Measurements from ENCODE around the gene SLAMF9. TPM values are rescaled to one million over a fixed set of nuclear protein-coding genes. Genes with fewer than 3 reads are reported as not detected.

SLAMF9 gene
- total RNA-seq, 1 donor from 2014 or later: not detected

DNA sequence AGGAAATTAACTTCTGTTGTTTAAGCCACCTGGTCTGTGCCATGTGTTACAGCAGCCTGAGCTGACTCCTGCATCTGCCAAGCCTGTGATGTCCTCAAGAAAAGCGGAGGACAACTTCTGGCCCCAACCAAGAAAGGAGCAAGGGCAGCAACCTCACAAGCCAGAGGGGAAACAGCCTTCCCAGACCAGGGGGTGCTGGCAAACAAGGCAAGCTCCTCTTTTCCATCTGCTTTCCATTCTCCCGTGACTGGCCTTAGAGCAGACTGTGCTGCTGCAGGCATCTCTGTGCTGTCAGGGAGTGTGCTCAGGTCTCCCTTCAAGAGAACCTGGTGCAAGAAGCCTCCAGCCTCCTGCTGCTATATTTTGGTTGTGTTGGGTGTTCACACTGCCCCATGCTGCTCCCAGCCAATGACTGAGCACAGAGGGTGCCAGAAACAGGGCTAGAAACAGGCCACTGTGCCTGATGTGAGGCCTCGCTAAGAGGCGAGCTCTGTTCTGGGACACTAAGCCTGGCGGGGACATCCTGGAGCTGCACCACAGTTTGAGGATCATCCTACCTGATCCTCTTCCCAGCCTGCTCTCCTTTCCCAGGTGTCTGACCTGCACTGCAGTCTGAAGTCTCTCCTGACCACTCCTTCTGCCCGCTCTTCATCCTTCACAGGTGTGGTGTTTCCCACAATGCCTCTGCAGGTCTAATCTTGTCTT is 27.5 kb upstream of the SLAMF9 start:
- H3K36me3 ChIP-seq: no peaks in the 10 kb centered on the region
- H3K27me3 ChIP-seq (ENCODE audit: low read depth): peaks cover 8% of the 10 kb centered on the region
- no peaks in the 10 kb centered on the region for H3K9me3 ChIP-seq (replicated peaks)
- no peak overlapping the region for H3K27ac ChIP-seq (replicated peaks)
- intact Hi-C loops (cut with micrococcal nuclease): no loop called here
- DNase-seq: no peak
- H3K4me3 ChIP-seq: no peak overlapping the region
- TF ChIP-seq, protein P1, sequence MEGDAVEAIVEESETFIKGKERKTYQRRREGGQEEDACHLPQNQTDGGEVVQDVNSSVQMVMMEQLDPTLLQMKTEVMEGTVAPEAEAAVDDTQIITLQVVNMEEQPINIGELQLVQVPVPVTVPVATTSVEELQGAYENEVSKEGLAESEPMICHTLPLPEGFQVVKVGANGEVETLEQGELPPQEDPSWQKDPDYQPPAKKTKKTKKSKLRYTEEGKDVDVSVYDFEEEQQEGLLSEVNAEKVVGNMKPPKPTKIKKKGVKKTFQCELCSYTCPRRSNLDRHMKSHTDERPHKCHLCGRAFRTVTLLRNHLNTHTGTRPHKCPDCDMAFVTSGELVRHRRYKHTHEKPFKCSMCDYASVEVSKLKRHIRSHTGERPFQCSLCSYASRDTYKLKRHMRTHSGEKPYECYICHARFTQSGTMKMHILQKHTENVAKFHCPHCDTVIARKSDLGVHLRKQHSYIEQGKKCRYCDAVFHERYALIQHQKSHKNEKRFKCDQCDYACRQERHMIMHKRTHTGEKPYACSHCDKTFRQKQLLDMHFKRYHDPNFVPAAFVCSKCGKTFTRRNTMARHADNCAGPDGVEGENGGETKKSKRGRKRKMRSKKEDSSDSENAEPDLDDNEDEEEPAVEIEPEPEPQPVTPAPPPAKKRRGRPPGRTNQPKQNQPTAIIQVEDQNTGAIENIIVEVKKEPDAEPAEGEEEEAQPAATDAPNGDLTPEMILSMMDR (IDR thresholded peaks at IDR 0.05; ENCODE audit: borderline replicate concordance): no peak
- H3K4me1 ChIP-seq: no peaks in the 10 kb centered on the region

DNA sequence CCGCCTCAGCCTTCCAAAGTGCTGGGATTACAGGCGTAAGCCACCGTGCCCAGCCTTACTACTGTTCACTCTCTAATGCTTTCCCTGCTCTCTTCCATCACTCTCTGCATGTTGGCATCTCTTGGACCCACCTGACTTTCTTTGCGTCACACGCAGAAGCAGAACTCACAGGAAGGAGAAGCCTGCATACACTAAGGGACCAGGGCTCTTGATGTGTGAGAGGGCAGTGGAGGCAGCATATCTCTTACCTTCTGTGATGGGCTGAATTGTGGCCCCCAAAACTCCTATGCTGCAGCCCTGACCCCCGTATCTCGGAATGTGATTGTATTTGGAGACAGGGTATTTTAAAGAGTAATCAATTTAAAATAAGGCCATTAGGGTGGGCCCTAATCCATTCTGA is 26.7 kb upstream of the SLAMF9 start:
- Histone ChIP-seq H3K27ac (replicated peaks) (no peak overlapping the region), H3K9me3 (replicated peaks) (no peaks in the 10 kb centered on the region), H3K36me3 (no peaks in the 10 kb centered on the region), H3K27me3 (ENCODE audit: low read depth) (peaks cover 8% of the 10 kb centered on the region), H3K4me1 (no peaks in the 10 kb centered on the region), H3K4me3 (no peak overlapping the region)
- TF ChIP-seq, protein P1 (IDR thresholded peaks at IDR 0.05; ENCODE audit: borderline replicate concordance): no peak
- no peak for DNase-seq
- intact Hi-C loops (cut with micrococcal nuclease): no loop called here

DNA sequence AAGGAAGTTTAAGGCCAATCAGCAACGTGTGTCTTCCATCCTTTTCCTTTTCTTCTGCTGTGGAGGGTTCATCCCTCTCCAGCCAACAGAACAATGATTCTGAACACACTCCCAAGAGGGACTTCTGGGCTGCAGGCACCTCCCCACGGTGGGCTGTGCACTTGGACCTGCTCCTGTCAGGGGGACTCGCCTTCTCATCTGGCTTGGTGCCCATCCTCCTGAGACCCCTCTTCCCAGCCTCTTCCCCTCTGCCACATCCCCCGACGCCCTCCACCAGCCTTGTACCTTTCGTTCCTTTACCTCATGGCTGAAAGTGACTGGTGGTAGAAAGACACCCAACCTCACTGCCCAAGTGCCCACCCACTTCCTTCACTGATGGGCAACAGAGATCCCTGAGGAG is 26.0 kb upstream of the SLAMF9 start:
- no peaks in the 10 kb centered on the region for H3K9me3 ChIP-seq (replicated peaks)

DNA sequence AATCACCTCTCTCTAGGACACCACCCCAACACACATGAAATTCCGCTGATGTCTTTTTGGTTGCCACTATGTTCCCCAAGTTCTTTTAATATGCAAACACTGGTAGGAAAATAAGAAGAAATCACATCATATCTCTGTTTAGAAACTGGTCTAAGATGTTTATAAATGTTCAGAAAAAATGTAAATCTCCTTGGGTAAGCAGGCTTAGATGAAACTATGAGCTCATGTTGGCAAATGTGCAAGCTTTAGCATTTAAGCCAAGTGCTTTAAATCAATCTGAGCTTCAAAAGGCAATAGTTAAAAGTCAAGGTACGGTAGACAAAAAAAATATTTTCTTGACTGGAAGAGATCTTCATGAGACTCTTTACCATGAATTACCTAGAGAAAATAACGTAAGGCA is 25.2 kb upstream of the SLAMF9 start:
- Histone ChIP-seq H3K9me3 (replicated peaks) (no peaks in the 10 kb centered on the region), H3K27ac (replicated peaks) (no peak overlapping the region), H3K4me1 (no peaks in the 10 kb centered on the region), H3K27me3 (ENCODE audit: low read depth) (peaks cover 20% of the 10 kb centered on the region), H3K36me3 (no peaks in the 10 kb centered on the region), H3K4me3 (no peak overlapping the region)
- TF ChIP-seq, protein P1 (IDR thresholded peaks at IDR 0.05; ENCODE audit: borderline replicate concordance): no peak
- no peak for DNase-seq
- intact Hi-C loops (cut with micrococcal nuclease): no loop called here

More for the DNA sequence above, 26.0 kb upstream of the SLAMF9 start:
- no peak for DNase-seq
- H3K27ac ChIP-seq (replicated peaks): no peak overlapping the region
- H3K36me3 ChIP-seq: no peaks in the 10 kb centered on the region
- no peaks in the 10 kb centered on the region for H3K4me1 ChIP-seq
- TF ChIP-seq, protein P1 (IDR thresholded peaks at IDR 0.05; ENCODE audit: borderline replicate concordance): no peak
- intact Hi-C loops (cut with micrococcal nuclease): no loop called here
- H3K27me3 ChIP-seq (ENCODE audit: low read depth): peaks cover 14% of the 10 kb centered on the region
- no peak overlapping the region for H3K4me3 ChIP-seq

DNA sequence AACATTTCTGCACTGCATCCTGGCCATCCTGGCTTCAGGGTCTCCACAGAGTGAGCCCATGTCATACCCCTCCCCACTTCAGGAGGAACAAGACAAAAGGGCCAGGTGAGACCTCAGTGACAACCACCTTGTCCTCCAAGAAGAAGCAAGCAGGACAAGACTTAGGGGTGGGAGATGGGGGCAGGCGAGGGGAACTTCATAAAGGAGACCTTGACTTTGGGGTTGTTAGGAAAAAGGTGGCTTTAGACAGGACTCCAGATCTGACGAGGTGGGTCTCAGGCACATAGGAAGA is 24.0 kb upstream of the SLAMF9 start:
- H3K4me1 ChIP-seq: no peaks in the 10 kb centered on the region
- TF ChIP-seq, protein P1 (IDR thresholded peaks at IDR 0.05; ENCODE audit: borderline replicate concordance): no peak
- no peaks in the 10 kb centered on the region for H3K36me3 ChIP-seq
- H3K27me3 ChIP-seq (ENCODE audit: low read depth): peaks cover 23% of the 10 kb centered on the region
- H3K9me3 ChIP-seq (replicated peaks): no peaks in the 10 kb centered on the region
- H3K4me3 ChIP-seq: no peak overlapping the region
- intact Hi-C loops (cut with micrococcal nuclease): no loop called here
- H3K27ac ChIP-seq (replicated peaks): no peak overlapping the region
- no peak for DNase-seq
